Right atrium auricular region (tissue), 2 donors: ENCODE measurements around the gene MID1IP1. TPM values are rescaled to one million over a fixed set of nuclear protein-coding genes. Genes with fewer than 3 reads are reported as not detected.

Experiments
- DNase-seq: peaks from one replicate; pipeline ENCODE4 v3.0.0-alpha.2; 2019; ENCODE audit warnings: low spot score
- H3K27ac ChIP-seq, 2 donors: fragments of 200-600 bp; sonication (generic); 1 replicate in 1 of 2; 2 replicates in 1 of 2; pipeline ENCODE4 v1.5.1; 2016 to 2019
- H3K27me3 ChIP-seq, 2 donors: fragments of 200-600 bp; sonication (generic); one replicate each; pipeline versions ENCODE4 v1.5.1 to v1.6.0; 2017 to 2019
- H3K36me3 ChIP-seq: fragments of 200-600 bp; sonication (generic); one replicate; pipeline ENCODE4 v1.5.1; 2016
- H3K4me1 ChIP-seq, 2 donors: fragments of 200-600 bp; sonication (generic); one replicate each; pipeline versions ENCODE4 v1.5.1 to v1.6.0; 2017 to 2019
- H3K4me3 ChIP-seq, 2 donors: fragments of 200-600 bp; sonication (generic); 1 replicate in 1 of 2; 2 replicates in 1 of 2; pipeline ENCODE4 v1.5.1; 2017 to 2019; ENCODE audit warnings: mild to moderate bottlenecking in 1 of 2, moderate library complexity in 1 of 2
- H3K9me3 ChIP-seq, 2 donors: fragments of 200-600 bp; sonication (generic); one replicate each; pipeline ENCODE4 v1.5.1; 2019
- CTCF ChIP-seq, 2 donors: fragments of 200-600 bp; sonication (generic); IDR thresholded peaks; one replicate each; pipeline ENCODE4 v1.5.1; 2019; ENCODE audit warnings: antibody characterized with exemption in 2 of 2
- total RNA-seq, 2 donors: library from RNA; depleted of rRNA; stranded (reverse); fragments of >200 nt; gene quantifications; one replicate each; pipeline ENCODE4 v1.1.0, GENCODE V29; 2016

Gene MID1IP1
- total RNA-seq, 2 donors from 2014 or later = 13.3 to 24.3 TPM

GRCh38 chrX:38803588-38804431 lies 2.6 kb downstream of the MID1IP1 start:
- Histone ChIP-seq H3K27ac (peak overlapping the region; percentile 89 to 91), H3K9me3 (no peaks in the 10 kb centered on the region), H3K36me3 (no peaks in the 10 kb centered on the region), H3K4me1 (peaks cover 0 to 18% of the 10 kb centered on the region in 2 donors), H3K4me3 (peak overlapping the region; percentile 60 to 62), H3K27me3 (no peaks in the 10 kb centered on the region)
- DNase-seq = peak; percentile 76
- no peak for TF ChIP-seq CTCF (IDR thresholded peaks at IDR 0.05)

DNA sequence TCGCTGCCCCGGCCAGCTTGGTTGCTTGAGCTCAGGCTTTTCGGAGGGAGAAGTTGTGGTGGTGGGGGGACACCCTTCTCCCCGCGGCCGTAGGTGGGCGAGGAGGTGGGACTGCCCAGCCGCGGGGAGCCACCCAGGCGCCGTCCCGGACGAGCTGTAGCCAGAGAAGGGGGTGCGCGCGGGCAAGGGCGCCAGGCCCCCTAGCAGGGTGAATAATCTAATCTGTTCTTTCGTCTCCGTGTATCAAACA lies 3.1 kb downstream of the MID1IP1 start:
- Histone ChIP-seq H3K9me3 (no peaks in the 10 kb centered on the region), H3K4me1 (peaks cover 0 to 18% of the 10 kb centered on the region in 2 donors), H3K27ac (peak overlapping the region; percentile 89 to 91), H3K36me3 (no peaks in the 10 kb centered on the region), H3K27me3 (no peaks in the 10 kb centered on the region), H3K4me3 (peak overlapping the region; percentile 60 to 62)
- no peak for TF ChIP-seq CTCF (IDR thresholded peaks at IDR 0.05)
- no peak for DNase-seq

- Histone ChIP-seq H3K9me3 (no peaks in the 10 kb centered on the region), H3K27ac (peak overlapping the region; percentile 89 to 91), H3K4me3 (peak overlapping the region; percentile 60 to 62), H3K4me1 (peaks cover 0 to 18% of the 10 kb centered on the region in 2 donors), H3K27me3 (no peaks in the 10 kb centered on the region), H3K36me3 (no peaks in the 10 kb centered on the region)
- no peak for DNase-seq
- no peak for TF ChIP-seq CTCF (IDR thresholded peaks at IDR 0.05)
Observed at GRCh38 chrX:38804682-38805431, 3.6 kb downstream of the MID1IP1 start.

- peak; percentile 75 for DNase-seq
- Histone ChIP-seq H3K4me3 (peak overlapping the region; percentile 60 to 62), H3K27ac (peak overlapping the region; percentile 89 to 91), H3K36me3 (no peaks in the 10 kb centered on the region), H3K9me3 (no peaks in the 10 kb centered on the region), H3K4me1 (peaks cover 0 to 18% of the 10 kb centered on the region in 2 donors), H3K27me3 (no peaks in the 10 kb centered on the region)
- TF ChIP-seq CTCF (IDR thresholded peaks at IDR 0.05) = no peak
Observed at GRCh38 chrX:38805432-38806389, 4.5 kb downstream of the MID1IP1 start.

- Histone ChIP-seq H3K4me3 (no peak overlapping the region), H3K4me1 (peaks cover 0 to 18% of the 10 kb centered on the region in 2 donors), H3K9me3 (no peaks in the 10 kb centered on the region), H3K36me3 (no peaks in the 10 kb centered on the region), H3K27ac (peak overlapping the region in 1 of 2 donors; percentile 91), H3K27me3 (no peaks in the 10 kb centered on the region)
- no peak for TF ChIP-seq CTCF (IDR thresholded peaks at IDR 0.05)
- DNase-seq = no peak
Observed at GRCh38 chrX:38806875-38807621, 5.8 kb downstream of the MID1IP1 start.
